Myocyte (in vitro differentiated cells): ENCODE data around the gene COBL. TPM values are rescaled to one million over a fixed set of nuclear protein-coding genes. Genes with fewer than 3 reads are reported as not detected.
A peak's percentile ranks its signal among the peaks of the same experiment; 100 is the strongest.
"Not testable (repeated sequence)": the region's sequence is repeated elsewhere in the genome, so short reads cannot be mapped to it uniquely, and the experiment has no call there.

ENCODE experiments used
- DNase-seq: peaks from one replicate; pipeline ENCODE4 v3.0.0-alpha.2; 2012; ENCODE audit warnings: low read depth
- total RNA-seq: library from RNA; depleted of rRNA; stranded (reverse); fragments of >200 nt; gene quantifications from 2 replicates; pipeline ENCODE4 v1.2.3, GENCODE V29; 2014

COBL gene
- total RNA-seq, 1 donor from 2014 or later, result 52.6 TPM

GRCh38 chr7:51210766-51211165 is 105.8 kb downstream of the COBL start:
- DNase-seq, result peak; percentile 52

GRCh38 chr7:51209426-51209825 is 107.2 kb downstream of the COBL start:
- peak; percentile 83 for DNase-seq

- not testable (repeated sequence) for DNase-seq
Observed at GRCh38 chr7:51208125-51208524, 108.5 kb downstream of the COBL start.

- no peak for DNase-seq
Observed at GRCh38 chr7:51198654-51199053, 118.0 kb downstream of the COBL start.

- DNase-seq, result no peak
Observed at GRCh38 chr7:51190969-51191368, 125.6 kb downstream of the COBL start.

- DNase-seq, result no peak
Observed at GRCh38 chr7:51189777-51190176, 126.8 kb downstream of the COBL start.

- no peak for DNase-seq
Observed at GRCh38 chr7:51188987-51189386, 127.6 kb downstream of the COBL start.

- DNase-seq, result peak; percentile 38
Observed at GRCh38 chr7:51187941-51188340, 128.7 kb downstream of the COBL start.

- DNase-seq, result peak; percentile 86
Observed at GRCh38 chr7:51186531-51186930, 130.1 kb downstream of the COBL start.

GRCh38 chr7:51182636-51183166 is 133.9 kb downstream of the COBL start:
- DNase-seq, result no peak

- DNase-seq, result no peak
Observed at GRCh38 chr7:51180092-51180491, 136.5 kb downstream of the COBL start.

GRCh38 chr7:51175992-51176388 is 140.6 kb downstream of the COBL start:
- DNase-seq, result no peak

- DNase-seq, result no peak
Observed at GRCh38 chr7:51175316-51175991, 141.2 kb downstream of the COBL start.

GRCh38 chr7:51165337-51165736 is 151.3 kb downstream of the COBL start:
- DNase-seq, result no peak

- DNase-seq, result peak; percentile 94
Observed at GRCh38 chr7:51162724-51163329, 153.8 kb downstream of the COBL start.

- no peak for DNase-seq
Observed at GRCh38 chr7:51161937-51162336, 154.7 kb downstream of the COBL start.

- peak; percentile 79 for DNase-seq
Observed at GRCh38 chr7:51160990-51161615, 155.5 kb downstream of the COBL start.

- no peak for DNase-seq
Observed at GRCh38 chr7:51160411-51160810, 156.2 kb downstream of the COBL start.

- DNase-seq, result no peak
Observed at GRCh38 chr7:51158742-51159445, 157.7 kb downstream of the COBL start.

- no peak for DNase-seq
Observed at GRCh38 chr7:51158211-51158610, 158.4 kb downstream of the COBL start.

GRCh38 chr7:51154201-51154600 is 162.4 kb downstream of the COBL start:
- DNase-seq, result no peak

- DNase-seq, result no peak
Observed at GRCh38 chr7:51152706-51153200, 163.9 kb downstream of the COBL start.
